ENCODE measurements around the gene RPN1. TPM values are rescaled to one million over a fixed set of nuclear protein-coding genes. Genes with fewer than 3 reads are reported as not detected.

The RPN1 gene
- total and polyA plus RNA-seq, 2 of the 8 experiments (the other 6 are each of a cell fraction or from before 2014, with no cell fraction given), result 165 to 211 TPM

DNA sequence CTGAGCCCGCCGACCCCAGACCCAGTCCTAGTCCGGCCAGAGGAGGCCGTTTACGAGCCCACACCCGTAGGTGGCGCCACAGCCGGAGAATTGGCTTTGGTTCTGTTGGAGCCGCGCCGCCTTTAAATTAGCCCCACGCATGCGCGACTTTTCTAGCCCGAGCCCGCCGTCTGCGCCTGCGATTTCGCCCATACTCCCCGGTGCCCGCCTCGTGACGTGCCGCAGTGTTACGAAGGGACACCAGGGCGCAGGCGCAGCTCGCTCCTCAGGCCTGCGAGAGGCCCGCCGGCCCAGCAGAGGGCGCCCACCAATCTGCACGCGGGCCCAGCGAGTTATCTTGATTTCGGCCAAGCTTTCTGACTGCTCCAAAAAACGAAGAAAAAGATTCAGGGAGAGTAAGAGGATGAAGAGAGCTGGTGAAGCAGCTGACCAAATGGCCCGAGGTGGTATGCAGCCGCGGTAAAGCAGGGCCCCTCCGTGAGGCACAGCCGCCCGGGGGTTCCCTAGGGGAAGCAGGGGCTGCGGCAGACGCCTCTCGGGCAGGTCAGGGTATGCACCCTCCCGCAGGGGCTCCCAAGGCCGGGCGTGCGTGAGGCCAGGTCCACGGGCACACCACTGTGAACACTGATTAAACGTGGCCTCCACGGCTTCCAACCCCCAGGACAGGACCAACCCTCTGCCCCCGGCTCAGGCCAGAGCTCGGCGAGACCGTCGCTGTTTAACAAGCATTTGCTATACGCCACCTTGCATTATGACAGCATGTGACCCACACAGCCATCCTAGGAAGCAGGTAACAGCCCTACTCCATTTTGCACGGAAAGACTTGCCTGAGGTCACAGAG is 32.8 kb downstream of the RPN1 start (continued):
- TF ChIP-seq CBX8 (IDR thresholded peaks at IDR 0.05; ENCODE audit: borderline replicate concordance, low read depth, low read length) (no peak), SAP30 (IDR thresholded peaks at IDR 0.05; ENCODE audit: insufficient read depth, insufficient replicate concordance, low read length) (peak; percentile 85), KDM5A (IDR thresholded peaks at IDR 0.05; ENCODE audit: low read length) (no peak), ZNF274 (IDR thresholded peaks at IDR 0.05; ENCODE audit: borderline replicate concordance, extremely low read depth, low read length) (no peak), FOSL1 (IDR thresholded peaks at IDR 0.05; ENCODE audit: insufficient read depth, low read depth, low read length) (no peak), SP4 (IDR thresholded peaks at IDR 0.05; ENCODE audit: low read length) (no peak), RNF2 (IDR thresholded peaks at IDR 0.05; ENCODE audit: borderline replicate concordance, low read depth, low read length, missing control alignments, poor library complexity, severe bottlenecking) (no peak), TBP (IDR thresholded peaks at IDR 0.05; ENCODE audit: low read depth, low read length) (0 out of 2 replicates have a peak, but pooled peaks have one; percentile 73), TEAD4 (IDR thresholded peaks at IDR 0.05; ENCODE audit: low read depth, low read length) (no peak), SRF (IDR thresholded peaks at IDR 0.05; ENCODE audit: low read depth, low read length) (0 out of 2 replicates have a peak, but pooled peaks have one; percentile 3), POLR2A (IDR thresholded peaks at IDR 0.05; ENCODE audit: control extremely low read depth in 1 of 2, low read depth in 2 of 2, low read length in 2 of 2) (peak in 1 of 2 experiments; percentile 72; a peak in 2 of 3 replicates), PHF8 (conservative IDR thresholded peaks at IDR 0.05; ENCODE audit: low read depth, low read length) (peak; percentile 73; the same call in 1 of the 2 replicates), POU5F1 (IDR thresholded peaks at IDR 0.05; ENCODE audit: low read depth, low read length) (no peak), ATF3 (IDR thresholded peaks at IDR 0.05; ENCODE audit: insufficient read depth, low read depth, low read length) (peak; percentile 66), CHD2 (IDR thresholded peaks at IDR 0.05; ENCODE audit: low read length) (0 out of 2 replicates have a peak, but pooled peaks have one; percentile 10), CBX5 (IDR thresholded peaks at IDR 0.05; ENCODE audit: low read depth, low read length) (no peak), CTBP2 (IDR thresholded peaks at IDR 0.05; ENCODE audit: borderline replicate concordance, insufficient read depth, insufficient read length, low read length) (no peak), BACH1 (IDR thresholded peaks at IDR 0.05; ENCODE audit: low read length) (peak; percentile 93), HDAC6 (IDR thresholded peaks at IDR 0.05; ENCODE audit: low read depth, low read length) (no peak), SUZ12 (IDR thresholded peaks at IDR 0.05; ENCODE audit: low read length) (peak; percentile 22; the same call in 1 of the 2 replicates), POLR2AphosphoS5 (IDR thresholded peaks at IDR 0.05; ENCODE audit: low read depth, low read length) (peak; percentile 67)
- TF ChIP-seq, protein P1, sequence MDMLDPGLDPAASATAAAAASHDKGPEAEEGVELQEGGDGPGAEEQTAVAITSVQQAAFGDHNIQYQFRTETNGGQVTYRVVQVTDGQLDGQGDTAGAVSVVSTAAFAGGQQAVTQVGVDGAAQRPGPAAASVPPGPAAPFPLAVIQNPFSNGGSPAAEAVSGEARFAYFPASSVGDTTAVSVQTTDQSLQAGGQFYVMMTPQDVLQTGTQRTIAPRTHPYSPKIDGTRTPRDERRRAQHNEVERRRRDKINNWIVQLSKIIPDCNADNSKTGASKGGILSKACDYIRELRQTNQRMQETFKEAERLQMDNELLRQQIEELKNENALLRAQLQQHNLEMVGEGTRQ (IDR thresholded peaks at IDR 0.05; ENCODE audit: low read length), result peak; percentile 54; the same call in 1 of the 2 replicates
